HK-2 (cell line): ENCODE results near the gene CNOT3.

ENCODE experiments used
- DNase-seq: peaks from one replicate; pipeline ENCODE4 v3.0.0-alpha.2; 2018; ENCODE audit not compliant: unreplicated experiment

Gene CNOT3

DNA sequence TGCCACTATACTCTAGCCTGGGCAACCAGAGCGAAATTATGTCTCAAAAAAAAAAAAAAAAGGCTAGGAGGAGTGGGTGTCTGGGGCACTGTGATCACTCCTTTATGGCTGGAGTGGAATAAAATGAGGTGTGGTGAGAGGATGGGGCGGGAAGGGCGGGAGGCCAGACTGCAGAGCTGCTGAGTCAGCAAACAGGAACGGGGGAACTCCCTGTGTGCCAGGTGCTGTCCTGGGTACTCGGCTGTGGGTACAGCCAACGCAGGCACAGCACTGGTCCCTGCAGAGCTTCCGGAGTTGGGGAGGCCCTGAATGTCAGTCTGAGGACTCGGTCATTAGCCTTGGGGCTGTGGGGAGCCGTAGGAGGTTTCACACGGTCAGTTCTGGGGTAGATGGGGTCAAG lies 16.3 kb upstream of the CNOT3 start:
- DNase-seq = no peak

DNA sequence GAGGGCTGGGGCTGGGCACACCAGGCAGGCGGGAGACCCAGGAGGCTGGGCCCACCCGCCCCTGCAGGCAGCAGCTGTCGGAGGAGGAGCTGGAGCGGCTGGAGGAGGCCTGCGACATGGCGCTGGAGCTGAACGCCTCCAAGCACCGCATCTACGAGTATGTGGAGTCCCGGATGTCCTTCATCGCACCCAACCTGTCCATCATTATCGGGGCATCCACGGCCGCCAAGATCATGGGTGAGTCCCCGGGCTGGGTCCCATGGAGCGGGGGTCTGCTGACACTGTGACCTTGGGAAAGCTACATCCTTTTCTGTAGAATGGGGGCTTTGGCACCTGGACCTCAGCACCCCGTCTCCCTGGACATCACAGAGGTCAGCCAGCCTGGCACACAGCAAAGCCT lies 13.9 kb upstream of the CNOT3 start:
- no peak for DNase-seq

DNA sequence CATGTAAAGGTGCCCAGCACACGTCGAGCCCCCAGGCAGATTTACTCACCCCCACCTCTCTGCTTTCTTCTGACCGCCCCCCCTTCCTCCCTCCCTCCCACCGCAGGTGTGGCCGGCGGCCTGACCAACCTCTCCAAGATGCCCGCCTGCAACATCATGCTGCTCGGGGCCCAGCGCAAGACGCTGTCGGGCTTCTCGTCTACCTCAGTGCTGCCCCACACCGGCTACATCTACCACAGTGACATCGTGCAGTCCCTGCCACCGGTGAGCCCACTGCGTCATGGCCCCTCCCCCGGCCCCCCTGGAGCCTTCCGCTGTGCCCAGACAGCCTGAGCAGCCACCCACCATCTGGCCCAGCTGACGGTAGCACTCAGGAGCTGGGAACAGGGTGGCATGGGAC lies 13.2 kb upstream of the CNOT3 start:
- no peak for DNase-seq

DNA sequence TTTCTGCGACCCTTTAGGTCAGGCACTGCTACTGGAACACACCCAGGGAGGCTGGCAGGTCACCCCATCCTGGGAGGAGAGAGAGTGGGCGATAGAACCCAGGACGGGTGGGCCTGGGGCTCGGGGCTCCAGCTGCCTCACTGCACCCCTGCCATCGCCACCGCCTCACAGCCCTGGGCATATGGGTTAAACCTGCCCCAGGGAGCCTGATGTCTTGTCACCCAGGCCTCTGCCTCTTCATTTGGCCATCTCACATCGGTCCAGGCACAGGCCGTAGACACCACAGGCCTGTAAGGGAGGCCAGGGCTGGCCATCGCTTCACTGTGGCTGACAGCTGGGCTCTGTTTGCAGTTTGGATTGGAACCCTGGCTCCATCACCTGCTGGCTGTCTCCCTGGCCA lies 11.8 kb upstream of the CNOT3 start:
- no peak for DNase-seq

DNA sequence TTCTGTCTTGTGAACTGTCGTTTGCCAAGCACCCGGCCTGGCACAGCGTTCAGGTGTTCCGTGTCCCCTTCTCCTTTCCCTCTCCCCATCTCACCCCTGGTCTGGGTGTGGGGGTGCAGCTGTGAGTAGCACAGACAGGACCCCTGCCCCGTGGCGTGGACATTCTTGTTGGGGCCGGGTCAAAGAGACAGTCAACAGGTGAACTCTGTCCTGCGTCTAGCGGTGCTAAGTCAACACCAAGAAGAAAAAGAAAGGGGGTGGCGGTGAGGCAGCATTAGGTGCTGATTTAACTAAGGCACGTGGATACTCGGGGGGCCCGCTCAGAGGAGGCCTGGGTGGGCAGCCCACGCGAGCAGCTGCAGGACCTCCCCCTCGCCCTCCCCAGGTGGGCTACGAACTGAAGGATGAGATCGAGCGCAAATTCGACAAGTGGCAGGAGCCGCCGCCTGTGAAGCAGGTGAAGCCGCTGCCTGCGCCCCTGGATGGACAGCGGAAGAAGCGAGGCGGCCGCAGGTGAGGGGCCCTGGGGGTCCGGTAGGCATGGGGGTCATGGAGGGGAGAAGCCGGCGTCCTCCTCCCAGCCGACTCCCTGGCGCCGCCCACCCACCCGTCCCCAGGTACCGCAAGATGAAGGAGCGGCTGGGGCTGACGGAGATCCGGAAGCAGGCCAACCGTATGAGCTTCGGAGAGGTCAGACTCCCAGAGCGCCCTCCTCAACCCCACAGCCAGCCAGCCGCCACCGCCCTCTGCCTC lies 9.7 kb upstream of the CNOT3 start:
- DNase-seq = no peak

DNA sequence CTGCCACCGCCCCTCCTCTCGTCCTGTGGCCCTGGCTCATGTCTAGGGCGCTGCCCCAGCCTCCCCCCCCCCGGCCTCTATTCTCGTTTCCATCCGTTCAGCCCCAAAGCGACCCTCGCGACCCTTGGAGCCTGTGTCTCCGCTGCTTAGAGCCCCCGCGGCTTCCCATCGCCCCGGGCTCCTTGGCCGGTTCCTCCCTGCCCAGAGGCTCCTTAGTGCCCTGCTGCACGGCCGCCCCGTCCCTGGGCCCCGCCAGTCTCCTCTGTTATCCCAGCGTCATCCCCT lies 9.2 kb upstream of the CNOT3 start:
- DNase-seq = no peak

DNA sequence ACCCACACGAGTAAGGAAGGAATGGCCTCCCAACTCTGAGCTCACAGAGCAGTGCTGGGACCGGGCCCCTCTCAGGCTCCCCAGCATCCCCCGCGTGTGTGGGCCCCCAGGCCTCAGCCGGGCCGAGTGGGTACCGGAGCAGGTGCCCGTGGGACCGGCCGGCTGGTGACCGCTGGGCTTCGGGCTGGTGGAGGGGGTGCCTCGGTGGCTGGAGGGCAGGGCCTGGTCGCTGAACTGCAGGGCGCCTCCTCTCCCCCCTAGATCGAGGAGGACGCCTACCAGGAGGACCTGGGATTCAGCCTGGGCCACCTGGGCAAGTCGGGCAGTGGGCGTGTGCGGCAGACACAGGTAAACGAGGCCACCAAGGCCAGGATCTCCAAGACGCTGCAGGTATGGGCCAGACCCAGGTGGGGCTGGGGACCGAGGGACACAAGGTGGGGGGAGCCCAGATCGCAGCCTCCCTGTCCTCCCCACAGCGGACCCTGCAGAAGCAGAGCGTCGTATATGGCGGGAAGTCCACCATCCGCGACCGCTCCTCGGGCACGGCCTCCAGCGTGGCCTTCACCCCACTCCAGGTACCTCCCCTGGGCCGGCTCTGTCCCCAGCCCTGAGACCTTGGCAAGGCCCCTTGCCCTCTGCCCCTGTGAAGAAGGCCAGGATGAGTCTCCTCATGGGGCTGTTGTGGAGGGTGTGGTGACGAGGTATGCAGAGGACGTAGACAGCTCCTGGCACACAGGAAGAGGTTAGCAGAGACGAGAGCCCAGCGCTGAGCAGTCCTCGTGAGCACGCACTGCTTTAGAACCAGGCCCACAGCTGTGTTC lies 8.6 kb upstream of the CNOT3 start:
- no peak for DNase-seq

DNA sequence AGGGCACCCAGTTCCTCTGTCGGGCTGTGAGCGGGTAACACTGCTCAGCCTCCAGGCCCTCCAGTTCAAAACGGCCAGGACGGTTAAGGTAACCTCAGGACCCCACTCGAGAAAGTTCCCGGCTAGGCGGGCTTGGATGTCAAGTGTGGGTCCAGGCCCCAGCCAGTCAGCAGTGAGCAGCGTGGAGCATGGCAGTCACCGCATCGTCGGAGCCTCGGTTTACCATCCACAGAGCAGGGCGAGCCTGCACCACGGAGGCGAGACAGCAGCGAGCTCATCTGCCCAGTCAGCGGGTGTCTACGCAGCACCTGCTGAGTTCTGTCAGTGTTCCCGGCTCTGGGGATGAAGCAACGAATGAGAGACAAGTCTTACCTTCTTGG lies 8.0 kb upstream of the CNOT3 start:
- DNase-seq = no peak

DNA sequence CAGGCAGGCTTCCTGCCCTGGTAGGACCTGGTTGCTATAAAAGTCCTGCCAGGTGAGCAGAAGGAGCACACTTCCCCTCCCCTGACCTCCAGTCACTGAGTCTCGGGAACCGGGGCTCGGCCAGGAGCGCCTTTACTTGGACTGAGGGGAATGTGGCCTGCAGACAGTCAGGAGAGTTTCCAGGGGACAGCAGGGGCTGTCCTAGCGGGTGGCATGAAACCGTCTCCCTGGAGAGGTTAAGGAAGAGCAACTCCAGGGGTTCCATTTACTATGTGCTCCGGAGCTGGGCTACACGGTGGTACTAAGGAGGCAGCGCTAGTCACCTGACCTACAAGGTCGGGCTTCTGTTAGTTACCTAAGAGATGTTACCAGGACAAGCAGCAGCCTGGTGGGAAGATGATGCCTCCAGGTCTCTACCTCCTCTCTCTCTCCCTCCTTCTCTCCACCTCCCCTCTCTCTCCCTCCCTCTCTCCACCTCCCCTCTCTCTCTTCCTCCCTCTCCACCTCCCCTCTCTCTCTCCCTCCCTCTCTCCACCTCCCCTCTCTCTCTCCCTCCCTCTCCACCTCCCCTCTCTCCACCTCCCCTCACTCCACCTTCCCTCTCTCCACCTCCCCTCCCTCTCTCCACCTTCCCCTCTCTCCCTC lies 4.1 kb upstream of the CNOT3 start:
- DNase-seq = no peak

DNA sequence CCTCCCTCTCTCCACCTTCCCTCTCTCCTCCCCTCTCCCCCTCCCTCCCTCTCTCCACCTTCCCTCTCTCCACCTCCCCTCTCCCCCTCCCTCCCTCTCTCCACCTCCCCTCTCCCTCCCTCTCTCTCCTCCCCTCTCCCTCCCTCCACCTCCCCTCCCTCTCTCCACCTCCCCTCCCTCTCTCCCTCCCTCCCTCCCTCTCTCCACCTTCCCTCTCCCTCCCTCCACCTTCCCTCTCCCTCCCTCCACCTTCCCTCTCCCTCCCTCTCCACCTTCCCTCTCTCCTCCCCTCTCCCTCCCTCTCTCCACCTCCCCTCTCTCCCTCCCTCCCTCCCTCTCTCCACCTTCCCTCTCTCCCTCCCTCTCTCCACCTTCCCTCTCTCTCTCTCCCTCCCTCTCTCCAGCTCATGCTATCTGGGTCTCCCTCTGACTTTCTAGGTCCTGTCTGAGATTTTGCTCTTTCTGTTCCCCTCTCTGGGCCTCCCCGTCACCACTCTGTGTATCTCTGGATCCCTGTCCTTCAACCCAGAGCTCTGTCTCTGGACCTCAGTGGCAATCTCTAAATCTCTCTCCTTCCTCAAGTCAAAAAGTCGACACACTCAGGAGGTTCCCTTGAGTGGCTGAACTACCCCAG lies 3.5 kb upstream of the CNOT3 start:
- no peak for DNase-seq

DNA sequence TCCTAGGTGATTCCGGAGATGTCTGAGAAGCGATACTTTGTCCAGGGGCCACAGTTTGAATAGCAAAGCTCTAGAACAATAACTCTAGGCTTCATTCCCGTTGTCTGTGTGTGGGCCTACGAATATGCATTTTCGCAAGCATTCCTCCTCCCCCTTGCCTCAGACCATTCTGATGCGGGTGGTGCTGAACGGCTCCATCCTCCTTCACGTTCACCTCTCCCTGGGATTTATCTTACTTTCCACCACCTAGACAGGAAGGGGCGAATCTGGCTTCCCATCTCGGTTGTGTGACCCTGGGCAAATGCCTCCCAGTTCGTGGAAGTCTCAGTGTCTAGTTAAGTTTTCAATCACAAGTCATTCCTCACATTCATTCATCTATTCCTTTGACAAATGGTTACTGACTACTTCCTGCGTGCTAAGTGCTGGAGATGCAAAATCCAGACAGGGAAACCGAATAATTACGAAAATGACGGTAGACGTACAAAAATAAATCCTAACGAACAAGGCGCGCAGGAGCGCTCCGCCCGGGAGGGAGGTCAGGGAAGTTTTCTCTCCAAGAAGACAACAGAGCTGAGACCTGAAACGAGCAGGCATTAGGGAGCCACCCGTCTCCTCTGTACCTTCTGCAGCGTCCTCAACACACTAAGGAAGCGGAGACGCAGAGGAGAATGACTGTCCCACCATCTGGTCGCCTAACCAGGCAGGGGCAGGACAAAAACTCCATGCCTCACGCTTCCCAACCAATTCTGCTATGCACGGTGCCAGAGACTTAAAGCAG lies 1.3 kb upstream of the CNOT3 start:
- DNase-seq = no peak

DNA sequence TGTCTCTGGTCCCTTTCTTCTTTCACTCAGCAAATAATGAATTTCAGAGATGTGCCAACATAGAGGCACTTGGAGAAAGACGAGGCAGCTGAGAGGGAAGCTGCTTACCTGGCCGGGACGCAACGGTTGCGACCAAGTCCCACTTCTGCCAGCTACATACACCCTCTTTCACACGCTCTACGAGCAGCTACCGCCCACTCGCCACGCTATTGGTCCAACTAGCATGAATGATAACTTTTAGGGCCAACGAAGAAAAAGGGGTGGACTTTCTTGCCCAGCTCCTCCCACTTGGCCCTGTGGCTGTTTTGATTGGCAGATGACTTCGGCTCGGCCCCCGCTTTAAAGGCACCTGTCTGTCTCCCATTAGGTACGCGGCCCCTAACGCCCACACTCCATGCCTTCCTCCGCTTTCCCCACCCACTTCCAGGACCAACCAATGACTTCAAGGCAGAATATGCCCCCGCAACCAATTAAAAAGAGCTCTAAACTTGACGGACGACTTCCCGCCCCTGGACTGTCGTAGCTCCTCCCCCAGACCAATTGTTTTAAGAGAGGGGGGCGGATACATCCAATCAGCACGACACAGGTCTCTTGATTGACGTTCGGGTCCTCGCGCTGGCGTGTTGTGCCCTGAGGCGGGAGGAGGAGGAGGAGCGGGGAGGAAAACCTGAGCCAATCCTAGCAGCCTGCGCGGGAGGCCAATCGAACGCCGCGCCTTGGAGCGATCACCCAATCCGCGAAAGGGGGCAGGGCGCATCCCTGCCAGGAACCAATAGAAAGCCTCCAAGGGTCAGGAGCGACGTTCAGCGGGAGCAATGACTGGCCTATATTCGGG lies 481 bp upstream of the CNOT3 start:
- peak; percentile 100 for DNase-seq

DNA sequence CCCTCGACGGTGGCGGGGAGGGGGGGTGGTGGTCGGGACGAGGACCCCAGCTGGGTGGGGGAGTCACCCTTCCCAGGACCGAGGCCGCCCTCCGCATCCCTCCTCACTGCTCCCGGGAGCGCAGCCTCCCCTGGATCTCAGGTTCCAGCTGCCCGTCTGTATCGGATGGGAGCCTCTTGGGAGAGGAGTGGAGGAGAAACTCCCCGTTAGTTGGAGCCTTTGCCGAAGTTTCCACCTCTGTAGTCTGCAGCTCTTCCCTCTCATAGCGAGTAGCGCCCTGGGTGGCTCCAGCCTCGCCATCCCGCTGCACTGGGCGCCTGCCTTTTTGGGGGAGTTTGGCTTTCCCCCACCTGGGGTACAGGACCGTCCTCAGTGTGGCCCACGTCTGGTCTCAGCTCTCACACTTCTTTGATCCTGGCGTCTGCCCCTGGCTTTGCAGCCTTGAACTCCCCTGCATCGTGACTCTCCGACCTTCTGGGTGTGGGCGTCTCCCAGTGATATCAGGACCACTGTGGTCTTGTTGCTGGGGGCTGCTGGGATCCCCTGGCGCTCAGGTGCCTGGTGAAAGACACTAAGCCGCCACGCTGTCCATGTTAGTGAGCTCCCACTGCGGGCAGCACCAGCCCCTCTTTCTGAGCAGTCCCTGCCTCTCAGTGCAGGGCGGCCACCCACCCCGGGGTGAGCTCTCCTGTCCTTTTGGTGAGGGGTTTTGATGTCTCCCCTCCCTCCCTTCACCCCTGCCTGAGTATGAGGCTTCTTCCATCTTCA lies 1.1 kb downstream of the CNOT3 start:
- DNase-seq = no peak

DNA sequence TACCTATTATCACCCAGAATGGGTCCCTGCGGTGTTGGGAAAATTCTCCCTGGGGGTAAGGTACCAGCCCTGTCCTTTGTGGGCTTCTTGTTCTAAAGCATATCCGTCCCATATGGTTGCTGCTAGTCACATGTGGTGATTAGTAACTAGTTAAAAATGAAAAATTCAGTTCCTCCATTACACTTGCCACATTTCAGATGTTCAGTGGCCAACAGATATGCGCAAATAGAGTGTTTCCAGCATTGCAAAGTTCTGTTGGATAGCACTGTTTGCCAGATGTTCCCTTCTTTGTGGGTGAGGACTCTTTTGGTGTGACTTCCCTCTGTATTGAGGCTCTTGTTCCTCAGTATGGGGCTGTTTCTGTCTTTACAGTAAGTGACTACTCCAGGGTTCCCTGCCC lies 3.8 kb downstream of the CNOT3 start:
- DNase-seq = no peak

DNA sequence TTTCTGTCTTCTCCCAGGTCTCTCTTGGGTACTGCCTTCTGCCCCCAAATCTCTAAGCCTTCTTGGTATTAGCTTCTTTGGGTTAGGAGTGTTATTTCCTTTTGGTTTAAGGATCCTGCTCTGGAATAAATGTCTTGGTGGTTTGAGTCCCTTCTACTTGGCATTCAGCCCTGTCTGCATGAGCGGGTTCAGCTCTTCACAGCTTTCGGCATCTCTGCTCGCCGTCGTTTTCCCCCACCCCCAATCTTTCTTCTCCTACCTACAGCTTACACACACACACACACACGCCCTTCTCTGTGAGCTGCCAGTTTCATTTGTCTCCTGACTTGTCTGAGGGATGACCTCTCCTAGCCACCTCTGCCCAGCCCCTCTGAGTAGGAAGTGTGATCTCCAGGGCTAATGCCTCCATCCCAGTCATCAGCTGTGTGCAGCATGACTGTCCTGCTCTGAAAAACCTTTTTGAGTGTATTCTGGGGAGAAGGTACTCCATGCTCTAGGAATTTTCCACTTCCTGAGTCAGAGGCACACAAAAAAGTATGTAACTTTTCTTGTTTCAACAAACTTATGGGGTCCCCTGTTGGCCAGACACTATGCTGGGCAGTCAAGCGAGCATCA lies 4.7 kb downstream of the CNOT3 start:
- no peak for DNase-seq

DNA sequence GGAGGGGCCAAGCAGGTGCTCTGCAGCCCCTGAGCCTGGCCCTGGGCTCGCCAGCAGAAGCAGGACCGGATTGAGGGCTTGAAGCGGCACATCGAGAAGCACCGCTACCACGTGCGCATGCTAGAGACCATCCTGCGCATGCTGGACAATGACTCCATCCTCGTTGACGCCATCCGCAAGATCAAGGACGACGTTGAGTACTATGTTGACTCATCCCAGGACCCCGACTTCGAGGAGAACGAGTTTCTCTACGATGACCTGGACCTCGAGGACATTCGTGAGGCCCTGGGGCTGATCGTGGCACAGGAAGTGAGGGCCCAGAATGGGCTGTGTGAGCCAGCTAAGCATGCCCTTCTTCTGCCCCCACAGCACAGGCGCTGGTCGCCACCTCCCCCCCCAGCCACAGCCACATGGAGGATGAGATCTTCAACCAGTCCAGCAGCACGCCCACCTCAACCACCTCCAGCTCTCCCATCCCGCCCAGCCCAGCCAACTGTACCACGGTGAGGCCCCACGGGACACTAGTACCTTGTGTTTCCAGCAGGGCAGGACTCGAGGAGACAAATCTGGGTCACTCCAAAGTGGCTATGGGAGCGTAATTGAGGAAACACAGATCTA lies 8.1 kb downstream of the CNOT3 start:
- no peak for DNase-seq

DNA sequence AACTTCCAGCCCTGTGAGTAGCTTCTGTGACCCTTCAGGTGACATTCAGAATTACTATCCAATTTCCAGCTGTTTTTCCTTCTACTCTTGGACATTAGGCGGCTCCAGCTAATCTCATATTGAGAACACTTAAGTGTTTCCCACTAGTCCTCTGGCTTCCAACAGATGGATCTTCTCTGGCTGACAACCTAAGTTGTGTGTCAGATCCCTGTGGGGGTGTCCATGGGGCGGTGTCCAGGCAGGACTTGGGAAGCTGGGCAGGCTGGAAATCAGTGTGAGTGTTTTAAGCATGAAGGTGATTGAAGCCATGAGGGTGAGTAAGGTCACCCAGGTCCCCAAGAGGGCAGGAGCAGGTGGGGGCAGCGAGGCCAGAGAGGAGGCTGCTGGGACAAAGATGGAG lies 10.1 kb downstream of the CNOT3 start:
- DNase-seq = no peak

DNA sequence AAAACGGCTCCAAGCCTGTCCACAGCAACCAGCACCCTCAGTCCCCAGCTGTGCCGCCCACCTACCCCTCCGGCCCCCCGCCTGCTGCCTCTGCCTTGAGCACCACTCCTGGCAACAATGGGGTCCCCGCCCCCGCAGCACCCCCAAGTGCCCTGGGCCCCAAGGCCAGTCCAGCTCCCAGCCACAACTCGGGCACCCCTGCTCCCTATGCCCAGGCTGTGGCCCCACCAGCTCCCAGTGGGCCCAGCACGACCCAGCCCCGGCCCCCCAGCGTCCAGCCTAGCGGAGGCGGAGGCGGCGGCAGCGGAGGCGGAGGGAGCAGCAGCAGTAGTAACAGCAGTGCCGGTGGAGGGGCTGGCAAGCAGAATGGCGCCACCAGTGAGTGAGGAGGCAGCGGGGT lies 10.6 kb downstream of the CNOT3 start:
- DNase-seq = no peak

DNA sequence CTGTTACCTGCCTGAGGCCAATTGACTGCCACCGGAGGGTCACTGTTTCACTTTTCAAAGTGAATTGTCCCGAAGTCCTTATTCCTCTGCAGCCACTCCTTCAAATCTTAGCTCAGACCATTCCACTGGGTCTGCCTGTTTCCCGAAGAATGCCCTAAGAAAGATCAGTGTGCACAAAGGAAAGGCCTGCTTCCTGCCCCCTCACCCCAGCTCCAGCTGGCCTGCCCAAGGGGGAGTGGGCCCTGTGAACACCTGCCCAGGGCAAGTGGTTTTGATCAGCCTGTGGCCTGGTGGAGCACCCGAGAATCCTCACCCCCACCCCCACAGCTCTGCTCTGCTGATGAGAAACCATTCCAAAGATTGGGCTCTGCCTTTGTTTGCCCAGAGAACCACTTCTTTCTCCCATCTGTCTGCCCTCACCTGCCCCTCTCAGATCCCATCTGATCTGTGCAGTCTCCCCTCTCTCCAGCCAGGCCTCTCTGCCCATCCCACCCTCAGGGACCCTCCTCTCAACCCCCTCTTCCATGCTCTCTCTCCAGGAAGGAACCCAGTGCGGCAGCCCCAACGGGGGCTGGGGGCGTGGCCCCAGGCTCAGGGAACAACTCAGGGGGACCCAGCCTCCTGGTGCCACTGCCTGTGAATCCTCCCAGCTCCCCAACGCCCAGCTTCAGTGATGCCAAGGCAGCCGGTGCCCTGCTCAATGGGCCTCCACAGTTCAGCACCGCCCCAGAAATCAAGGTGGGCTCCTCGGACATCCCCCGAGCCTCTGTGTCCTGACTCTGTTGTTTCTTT lies 11.7 kb downstream of the CNOT3 start:
- no peak for DNase-seq
